HG03432 (cell line): ENCODE results near the gene LPO.
A peak's percentile ranks its signal among the peaks of the same experiment; 100 is the strongest.

ENCODE experiments used
- ATAC-seq: cut with Tn5 transposase; IDR thresholded peaks from one replicate; pipeline ENCODE4 v1.9.1; 2021; ENCODE audit warnings: mild to moderate bottlenecking, moderate library complexity; ENCODE audit not compliant: unreplicated experiment

The LPO gene

GRCh38 chr17:58315750-58316149 is 77.4 kb downstream of the LPO start:
- no peak for ATAC-seq

GRCh38 chr17:58316260-58316960 is 78.0 kb downstream of the LPO start:
- no peak for ATAC-seq

GRCh38 chr17:58317421-58318064 is 79.2 kb downstream of the LPO start:
- ATAC-seq, result peak; percentile 67

DNA sequence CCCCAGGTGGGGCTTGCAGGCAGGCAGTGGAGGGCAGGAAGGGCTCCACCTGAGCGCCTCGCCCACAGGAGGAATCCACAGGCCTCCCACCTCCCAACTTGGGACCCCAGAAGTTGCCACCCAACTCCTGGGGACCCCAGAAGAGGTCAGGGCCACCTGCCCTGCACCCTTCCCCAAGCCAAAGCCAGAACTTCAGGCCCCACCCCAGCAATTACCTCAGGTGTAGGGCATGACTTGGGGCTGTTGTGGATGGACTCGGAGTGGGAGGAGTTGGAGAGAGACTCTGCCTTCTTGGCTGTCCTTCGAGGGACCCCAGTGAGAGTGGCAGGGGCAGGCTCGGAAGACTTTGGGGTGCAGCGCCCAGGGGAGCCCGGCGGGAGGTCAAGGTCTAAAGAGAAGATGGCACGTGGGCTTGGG is 79.7 kb downstream of the LPO start:
- ATAC-seq, result no peak
